Measurements from ENCODE around the gene GPR156.
"Not testable (repeated sequence)": the region's sequence is repeated elsewhere in the genome, so short reads cannot be mapped to it uniquely, and the experiment has no call there.

The GPR156 gene

GRCh38 chr3:120272286-120272685, 12.7 kb downstream of the GPR156 start:
- DNase-seq, result no peak

- DNase-seq, result no peak
Measured at GRCh38 chr3:120265989-120266388, 19.0 kb downstream of the GPR156 start.

GRCh38 chr3:120264963-120265362, 20.1 kb downstream of the GPR156 start:
- no peak for DNase-seq

- no peak for DNase-seq
Measured at GRCh38 chr3:120263792-120264191, 21.2 kb downstream of the GPR156 start.

GRCh38 chr3:120258009-120258408, 27.0 kb downstream of the GPR156 start:
- DNase-seq, result no peak

- DNase-seq, result no peak
Measured at GRCh38 chr3:120245386-120245785, 39.6 kb downstream of the GPR156 start.

GRCh38 chr3:120244834-120245225, 40.2 kb downstream of the GPR156 start:
- DNase-seq, result no peak

- no peak for DNase-seq
Measured at GRCh38 chr3:120239644-120240043, 45.4 kb downstream of the GPR156 start.

- no peak for DNase-seq
Measured at GRCh38 chr3:120227710-120228347, 57.2 kb downstream of the GPR156 start.

GRCh38 chr3:120224237-120224636, 60.8 kb downstream of the GPR156 start:
- DNase-seq, result no peak

- no peak for DNase-seq
Measured at GRCh38 chr3:120218981-120219380, 66.0 kb downstream of the GPR156 start.

GRCh38 chr3:120216633-120217032, 68.4 kb downstream of the GPR156 start:
- not testable (repeated sequence) for DNase-seq

GRCh38 chr3:120214176-120214575, 70.8 kb downstream of the GPR156 start:
- no peak for DNase-seq

GRCh38 chr3:120212505-120212904, 72.5 kb downstream of the GPR156 start:
- no peak for DNase-seq

GRCh38 chr3:120209425-120209824, 75.6 kb downstream of the GPR156 start:
- no peak for DNase-seq

- DNase-seq, result no peak
Measured at GRCh38 chr3:120204338-120204737, 80.7 kb downstream of the GPR156 start.

GRCh38 chr3:120203621-120204020, 81.4 kb downstream of the GPR156 start:
- DNase-seq, result no peak

- no peak for DNase-seq
Measured at GRCh38 chr3:120203016-120203415, 82.0 kb downstream of the GPR156 start.

- no peak for DNase-seq
Measured at GRCh38 chr3:120202363-120202762, 82.7 kb downstream of the GPR156 start.

GRCh38 chr3:120200493-120201235, 84.4 kb downstream of the GPR156 start:
- DNase-seq, result no peak

GRCh38 chr3:120198305-120198878, 86.6 kb downstream of the GPR156 start:
- DNase-seq, result no peak

- DNase-seq, result no peak
Measured at GRCh38 chr3:120196812-120197211, 88.2 kb downstream of the GPR156 start.

GRCh38 chr3:120196333-120196732, 88.7 kb downstream of the GPR156 start:
- no peak for DNase-seq

- DNase-seq, result no peak
Measured at GRCh38 chr3:120193554-120193953, 91.5 kb downstream of the GPR156 start.

All from NCI-H2107 (cell line).